Measurements from ENCODE around the gene DRC1. TPM values are rescaled to one million over a fixed set of nuclear protein-coding genes. Genes with fewer than 3 reads are reported as not detected.

Gene DRC1
- total and polyA plus RNA-seq, 2 of the 13 experiments (the other 11 are each of a cell fraction or from before 2014, with no cell fraction given) = 0.07 TPM; not detected in 1

DNA sequence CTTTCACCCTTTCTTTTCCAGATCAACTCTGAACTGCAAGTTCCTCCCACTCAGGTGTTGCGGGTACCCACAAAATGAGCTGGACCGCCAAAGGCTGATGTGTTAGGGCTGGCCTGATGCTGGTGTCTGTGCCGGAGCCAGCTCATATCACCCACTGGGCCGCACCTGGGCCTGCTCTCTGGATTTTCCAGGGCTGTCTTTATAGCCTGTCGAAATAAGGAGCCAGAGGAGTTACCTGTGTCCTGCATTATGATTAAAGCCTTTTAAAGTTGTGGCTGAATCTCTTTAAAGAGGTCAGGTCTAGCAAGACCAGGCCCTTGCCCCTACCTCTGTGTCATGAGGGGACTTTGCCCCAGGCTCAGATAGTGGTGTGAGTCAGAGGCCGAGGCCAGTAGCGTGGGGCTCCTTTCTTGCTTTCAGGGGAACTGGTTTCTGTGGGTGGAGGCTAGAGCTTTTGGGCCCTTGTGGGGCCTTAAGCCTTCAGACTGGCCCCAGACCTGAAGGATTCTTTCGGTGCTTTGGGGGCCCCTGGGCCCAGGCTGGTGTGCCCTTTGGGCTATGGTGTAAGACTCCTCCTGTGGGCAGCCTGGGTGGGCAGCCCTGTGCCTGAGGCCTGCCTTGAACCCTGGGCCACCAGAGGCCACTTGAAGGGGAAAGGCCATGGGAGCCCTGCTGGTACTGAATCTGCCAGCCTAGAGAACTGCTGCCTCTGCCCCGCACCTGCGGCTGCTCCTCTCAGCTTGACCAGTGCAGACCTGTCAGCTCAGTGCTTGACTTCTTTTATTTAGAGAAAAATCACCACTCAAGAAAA, 54.9 kb downstream of the DRC1 start (continued):
- TF ChIP-seq ZNF10 (CRISPR knock-in tag; IDR thresholded peaks at IDR 0.05; ENCODE audit: borderline replicate concordance, low read depth) (no peak), ZBTB2 (CRISPR knock-in tag; IDR thresholded peaks at IDR 0.05; ENCODE audit: low read depth) (no peak), DZIP1 (CRISPR knock-in tag; IDR thresholded peaks at IDR 0.05) (no peak), XRCC5 (optimal IDR thresholded peaks at IDR 0.05; ENCODE audit: low read length) (peak; percentile 91), RCOR2 (CRISPR knock-in tag; IDR thresholded peaks at IDR 0.05) (peak; percentile 67; the same call in 1 of the 2 replicates), ZNF672 (CRISPR knock-in tag; IDR thresholded peaks at IDR 0.05) (no peak), ZEB1 (IDR thresholded peaks at IDR 0.05; ENCODE audit: insufficient replicate concordance, low read depth) (no peak), ZNF788 (CRISPR knock-in tag; IDR thresholded peaks at IDR 0.05; ENCODE audit: borderline replicate concordance) (no peak), ZNF670 (CRISPR knock-in tag; IDR thresholded peaks at IDR 0.05; ENCODE audit: borderline replicate concordance) (no peak), ZNF7 (CRISPR knock-in tag; IDR thresholded peaks at IDR 0.05) (no peak), TGIF2 (CRISPR knock-in tag; IDR thresholded peaks at IDR 0.05) (no peak), ZFP62 (CRISPR knock-in tag; IDR thresholded peaks at IDR 0.05) (no peak), NFIB (CRISPR knock-in tag; IDR thresholded peaks at IDR 0.05; ENCODE audit: borderline replicate concordance) (no peak), GATAD2A (CRISPR knock-in tag; IDR thresholded peaks at IDR 0.05) (peak; percentile 77; the same call in 1 of the 2 replicates), FOXC1 (CRISPR knock-in tag; IDR thresholded peaks at IDR 0.05; ENCODE audit: borderline replicate concordance) (no peak; the same call in 1 of the 2 replicates), MED1 (CRISPR knock-in tag; IDR thresholded peaks at IDR 0.05) (no peak; the same call in 1 of the 2 replicates), ATAD3A (CRISPR knock-in tag; IDR thresholded peaks at IDR 0.05) (no peak), ZNF558 (CRISPR knock-in tag; IDR thresholded peaks at IDR 0.05; ENCODE audit: borderline replicate concordance) (no peak), MIER2 (CRISPR knock-in tag; IDR thresholded peaks at IDR 0.05) (peak; percentile 45; the same call in 1 of the 2 replicates)
- TF ChIP-seq, protein P1, sequence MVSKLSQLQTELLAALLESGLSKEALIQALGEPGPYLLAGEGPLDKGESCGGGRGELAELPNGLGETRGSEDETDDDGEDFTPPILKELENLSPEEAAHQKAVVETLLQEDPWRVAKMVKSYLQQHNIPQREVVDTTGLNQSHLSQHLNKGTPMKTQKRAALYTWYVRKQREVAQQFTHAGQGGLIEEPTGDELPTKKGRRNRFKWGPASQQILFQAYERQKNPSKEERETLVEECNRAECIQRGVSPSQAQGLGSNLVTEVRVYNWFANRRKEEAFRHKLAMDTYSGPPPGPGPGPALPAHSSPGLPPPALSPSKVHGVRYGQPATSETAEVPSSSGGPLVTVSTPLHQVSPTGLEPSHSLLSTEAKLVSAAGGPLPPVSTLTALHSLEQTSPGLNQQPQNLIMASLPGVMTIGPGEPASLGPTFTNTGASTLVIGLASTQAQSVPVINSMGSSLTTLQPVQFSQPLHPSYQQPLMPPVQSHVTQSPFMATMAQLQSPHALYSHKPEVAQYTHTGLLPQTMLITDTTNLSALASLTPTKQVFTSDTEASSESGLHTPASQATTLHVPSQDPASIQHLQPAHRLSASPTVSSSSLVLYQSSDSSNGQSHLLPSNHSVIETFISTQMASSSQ (IDR thresholded peaks at IDR 0.05; ENCODE audit: low read depth) = no peak
- TF ChIP-seq, protein P1 (CRISPR knock-in tag; IDR thresholded peaks at IDR 0.05; ENCODE audit: borderline replicate concordance) = peak; percentile 25; the same call in 1 of the 2 replicates
- TF ChIP-seq, protein P2, sequence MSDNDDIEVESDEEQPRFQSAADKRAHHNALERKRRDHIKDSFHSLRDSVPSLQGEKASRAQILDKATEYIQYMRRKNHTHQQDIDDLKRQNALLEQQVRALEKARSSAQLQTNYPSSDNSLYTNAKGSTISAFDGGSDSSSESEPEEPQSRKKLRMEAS (IDR thresholded peaks at IDR 0.05) = no peak; the same call in 1 of the 2 replicates
